ENCODE measurements around the gene LGALS9C.
"Not testable (repeated sequence)": the region's sequence is repeated elsewhere in the genome, so short reads cannot be mapped to it uniquely, and the experiment has no call there.

GRCh38 chr17:18448311-18448710 lies 28.3 kb upstream of the LGALS9C start:
- TF ChIP-seq, protein P1, sequence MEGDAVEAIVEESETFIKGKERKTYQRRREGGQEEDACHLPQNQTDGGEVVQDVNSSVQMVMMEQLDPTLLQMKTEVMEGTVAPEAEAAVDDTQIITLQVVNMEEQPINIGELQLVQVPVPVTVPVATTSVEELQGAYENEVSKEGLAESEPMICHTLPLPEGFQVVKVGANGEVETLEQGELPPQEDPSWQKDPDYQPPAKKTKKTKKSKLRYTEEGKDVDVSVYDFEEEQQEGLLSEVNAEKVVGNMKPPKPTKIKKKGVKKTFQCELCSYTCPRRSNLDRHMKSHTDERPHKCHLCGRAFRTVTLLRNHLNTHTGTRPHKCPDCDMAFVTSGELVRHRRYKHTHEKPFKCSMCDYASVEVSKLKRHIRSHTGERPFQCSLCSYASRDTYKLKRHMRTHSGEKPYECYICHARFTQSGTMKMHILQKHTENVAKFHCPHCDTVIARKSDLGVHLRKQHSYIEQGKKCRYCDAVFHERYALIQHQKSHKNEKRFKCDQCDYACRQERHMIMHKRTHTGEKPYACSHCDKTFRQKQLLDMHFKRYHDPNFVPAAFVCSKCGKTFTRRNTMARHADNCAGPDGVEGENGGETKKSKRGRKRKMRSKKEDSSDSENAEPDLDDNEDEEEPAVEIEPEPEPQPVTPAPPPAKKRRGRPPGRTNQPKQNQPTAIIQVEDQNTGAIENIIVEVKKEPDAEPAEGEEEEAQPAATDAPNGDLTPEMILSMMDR (IDR thresholded peaks at IDR 0.05), result not testable (repeated sequence)
- TF ChIP-seq POLR2A (IDR thresholded peaks at IDR 0.05), result not testable (repeated sequence)

All from body of pancreas (tissue), 4 donors.